Parietal lobe (tissue), 1 donor: ENCODE measurements around the gene SLC25A1. TPM values are rescaled to one million over a fixed set of nuclear protein-coding genes. Genes with fewer than 3 reads are reported as not detected.

ENCODE experiments used
- total RNA-seq: library from RNA; depleted of rRNA; stranded (reverse); fragments of >200 nt; gene quantifications from one replicate; pipeline ENCODE4 v1.2.3, GENCODE V29; 2014

The SLC25A1 gene
- total RNA-seq = 32.2 TPM

GRCh38 chr22:19178657-19179496 is at the start of gene SLC25A1:
SLC25A1 (minus strand) TSS chr22:19178736; CDS start chr22:19178673, 63 bp downstream.

GRCh38 chr22:19149991-19150390 is 28.5 kb downstream of the SLC25A1 start, which contains the start of gene GSC2:
GSC2 (minus strand) TSS chr22:19150292; CDS start chr22:19150283, 9 bp downstream.

DNA sequence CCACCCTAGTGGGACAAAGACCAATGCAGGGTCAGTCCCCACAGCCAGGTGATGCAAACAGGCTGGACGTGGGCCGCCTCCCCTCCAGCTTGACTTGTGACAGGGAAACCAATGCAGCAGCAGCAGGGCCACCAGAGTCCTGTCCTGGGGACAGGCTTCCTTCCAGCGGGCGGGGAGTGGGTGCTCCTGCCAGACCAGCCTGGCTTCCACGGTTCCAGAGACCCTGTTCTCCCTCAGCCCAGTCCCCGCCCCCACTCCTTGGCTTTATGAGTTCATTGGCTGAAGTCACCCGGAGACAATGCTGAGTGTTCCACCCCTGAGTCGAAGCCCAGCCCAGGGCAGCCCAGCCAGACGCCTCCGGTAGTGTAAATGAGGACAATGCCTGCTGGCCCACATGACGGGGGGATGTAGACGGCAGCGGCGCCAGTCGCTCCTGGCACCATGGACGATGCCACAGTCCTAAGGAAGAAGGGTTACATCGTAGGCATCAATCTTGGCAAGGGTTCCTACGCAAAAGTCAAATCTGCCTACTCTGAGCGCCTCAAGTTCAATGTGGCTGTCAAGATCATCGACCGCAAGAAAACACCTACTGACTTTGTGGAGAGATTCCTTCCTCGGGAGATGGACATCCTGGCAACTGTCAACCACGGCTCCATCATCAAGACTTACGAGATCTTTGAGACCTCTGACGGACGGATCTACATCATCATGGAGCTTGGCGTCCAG is 47.4 kb downstream of the SLC25A1 start, which contains the start of gene TSSK2:
TSS of gene TSSK2 (plus strand) at position 350 of the 726 bp plus-strand sequence. CDS start at position 442, 92 bp downstream.

Other genes with a start within 250 kb of the SLC25A1 start
- 2.8 TPM for gene PRODH, start 242.4 kb downstream of the SLC25A1 start, total RNA-seq
- gene DGCR2, start 56.3 kb downstream of the SLC25A1 start, total RNA-seq = 78.6 TPM
- gene TSSK2, start 47.4 kb downstream of the SLC25A1 start, total RNA-seq = not detected
- gene ESS2, start 34.1 kb downstream of the SLC25A1 start, total RNA-seq = 14.4 TPM
- not detected for gene GSC2, start 28.4 kb downstream of the SLC25A1 start, total RNA-seq
- 18.2 TPM for gene CLTCL1, start 113.0 kb upstream of the SLC25A1 start, total RNA-seq